ENCODE measurements around the gene EPX. TPM values are rescaled to one million over a fixed set of nuclear protein-coding genes. Genes with fewer than 3 reads are reported as not detected.

The EPX gene
- total RNA-seq, 1 experiment from 2014 or later, result not detected

DNA sequence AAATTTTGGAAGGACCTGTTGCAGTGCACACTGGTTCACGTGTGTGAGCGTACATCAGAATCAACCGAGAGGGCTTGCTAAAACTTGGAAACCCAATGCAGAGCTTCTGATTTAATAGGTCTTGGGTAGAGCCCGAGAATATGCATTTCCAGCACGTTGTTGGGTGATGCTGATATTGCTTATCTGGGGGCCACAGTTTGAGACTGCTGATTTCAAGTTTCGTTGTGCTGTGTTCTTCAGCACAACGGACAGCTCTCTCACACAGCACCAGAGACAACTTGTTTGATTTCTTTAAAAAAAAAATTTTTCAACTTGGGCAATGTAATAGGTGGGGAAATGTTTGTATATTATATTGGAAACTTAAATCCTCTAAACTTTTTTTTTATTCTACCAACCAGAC, 16.3 kb upstream of the EPX start:
- peak; percentile 45 for DNase-seq
- Histone ChIP-seq H3K27ac (ENCODE audit: low read length) (no peak overlapping the region), H3K79me2 (ENCODE audit: low read length) (no peaks in the 10 kb centered on the region), H3K9ac (ENCODE audit: low read length) (no peak overlapping the region), H3K36me3 (ENCODE audit: insufficient read depth, low read length) (no peaks in the 10 kb centered on the region), H3K4me1 (ENCODE audit: low read length) (peaks cover 4% of the 10 kb centered on the region), H3K27me3 (ENCODE audit: low read length) (no peaks in the 10 kb centered on the region), H4K20me1 (ENCODE audit: insufficient read depth, low read depth, low read length) (no peaks in the 10 kb centered on the region), H3K4me3 (ENCODE audit: low read length) (no peak overlapping the region), H3K9me2 (replicated peaks; ENCODE audit: insufficient read depth, low read length) (no peaks in the 10 kb centered on the region), H3K4me2 (ENCODE audit: low read depth, low read length, poor library complexity, severe bottlenecking) (no peak overlapping the region), H3K9me3 (ENCODE audit: low read length) (no peaks in the 10 kb centered on the region), H2AFZ (ENCODE audit: low read length) (no peak overlapping the region)

DNA sequence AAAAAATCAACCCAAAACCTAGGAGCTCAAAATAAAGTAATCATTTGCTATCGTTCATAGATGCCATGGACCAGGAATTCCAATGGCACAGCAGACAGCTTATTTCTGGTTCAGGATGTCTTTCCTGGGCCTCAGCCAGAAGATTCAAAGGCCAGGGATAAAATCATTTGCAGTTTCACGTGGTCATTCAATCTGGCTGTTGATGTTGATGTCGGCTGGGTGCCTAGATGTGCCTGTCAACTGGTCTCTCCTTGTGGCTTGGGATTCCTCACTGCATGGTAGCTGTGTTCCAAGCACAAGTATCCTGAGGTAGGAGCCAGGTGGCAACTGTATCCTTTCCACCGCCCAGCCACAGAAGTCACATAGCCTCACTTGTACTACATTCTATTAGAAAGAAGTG, 10.7 kb upstream of the EPX start:
- Histone ChIP-seq H3K4me2 (ENCODE audit: low read depth, low read length, poor library complexity, severe bottlenecking) (no peak overlapping the region), H3K4me3 (ENCODE audit: low read length) (no peak overlapping the region), H3K36me3 (ENCODE audit: insufficient read depth, low read length) (no peaks in the 10 kb centered on the region), H3K79me2 (ENCODE audit: low read length) (no peaks in the 10 kb centered on the region), H3K27me3 (ENCODE audit: low read length) (no peaks in the 10 kb centered on the region), H3K27ac (ENCODE audit: low read length) (no peak overlapping the region), H3K9me2 (replicated peaks; ENCODE audit: insufficient read depth, low read length) (no peaks in the 10 kb centered on the region), H3K4me1 (ENCODE audit: low read length) (peaks cover 7% of the 10 kb centered on the region), H3K9me3 (ENCODE audit: low read length) (no peaks in the 10 kb centered on the region), H3K9ac (ENCODE audit: low read length) (no peak overlapping the region), H2AFZ (ENCODE audit: low read length) (no peak overlapping the region), H4K20me1 (ENCODE audit: insufficient read depth, low read depth, low read length) (no peaks in the 10 kb centered on the region)
- DNase-seq, result no peak

DNA sequence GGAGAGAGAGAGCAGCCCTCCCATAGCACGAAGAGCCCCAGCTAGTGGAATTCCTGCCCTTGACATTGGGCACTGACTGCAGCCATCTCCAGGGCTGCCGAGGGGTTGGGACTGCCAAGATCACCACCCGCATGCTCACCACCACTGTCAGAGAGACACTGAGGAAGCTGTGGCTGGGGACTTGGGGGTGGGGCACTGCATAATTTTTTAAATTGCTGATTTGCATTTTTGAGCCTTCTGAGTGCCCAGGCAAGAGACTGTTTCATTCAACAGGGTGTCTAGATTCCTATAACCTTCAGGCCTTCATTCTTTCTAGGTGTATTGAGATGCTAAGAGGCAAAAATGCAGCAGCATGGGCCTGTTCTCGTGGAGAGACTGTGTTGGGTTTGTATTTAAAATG, 9.0 kb upstream of the EPX start:
- Histone ChIP-seq H3K4me1 (ENCODE audit: low read length) (peaks cover 7% of the 10 kb centered on the region), H3K36me3 (ENCODE audit: insufficient read depth, low read length) (no peaks in the 10 kb centered on the region), H3K79me2 (ENCODE audit: low read length) (no peaks in the 10 kb centered on the region), H4K20me1 (ENCODE audit: insufficient read depth, low read depth, low read length) (no peaks in the 10 kb centered on the region), H3K27me3 (ENCODE audit: low read length) (no peaks in the 10 kb centered on the region), H3K9me2 (replicated peaks; ENCODE audit: insufficient read depth, low read length) (no peaks in the 10 kb centered on the region), H3K4me2 (ENCODE audit: low read depth, low read length, poor library complexity, severe bottlenecking) (no peak overlapping the region), H3K27ac (ENCODE audit: low read length) (no peak overlapping the region), H3K4me3 (ENCODE audit: low read length) (no peak overlapping the region), H3K9me3 (ENCODE audit: low read length) (no peaks in the 10 kb centered on the region), H3K9ac (ENCODE audit: low read length) (no peak overlapping the region), H2AFZ (ENCODE audit: low read length) (no peak overlapping the region)
- DNase-seq, result no peak

DNA sequence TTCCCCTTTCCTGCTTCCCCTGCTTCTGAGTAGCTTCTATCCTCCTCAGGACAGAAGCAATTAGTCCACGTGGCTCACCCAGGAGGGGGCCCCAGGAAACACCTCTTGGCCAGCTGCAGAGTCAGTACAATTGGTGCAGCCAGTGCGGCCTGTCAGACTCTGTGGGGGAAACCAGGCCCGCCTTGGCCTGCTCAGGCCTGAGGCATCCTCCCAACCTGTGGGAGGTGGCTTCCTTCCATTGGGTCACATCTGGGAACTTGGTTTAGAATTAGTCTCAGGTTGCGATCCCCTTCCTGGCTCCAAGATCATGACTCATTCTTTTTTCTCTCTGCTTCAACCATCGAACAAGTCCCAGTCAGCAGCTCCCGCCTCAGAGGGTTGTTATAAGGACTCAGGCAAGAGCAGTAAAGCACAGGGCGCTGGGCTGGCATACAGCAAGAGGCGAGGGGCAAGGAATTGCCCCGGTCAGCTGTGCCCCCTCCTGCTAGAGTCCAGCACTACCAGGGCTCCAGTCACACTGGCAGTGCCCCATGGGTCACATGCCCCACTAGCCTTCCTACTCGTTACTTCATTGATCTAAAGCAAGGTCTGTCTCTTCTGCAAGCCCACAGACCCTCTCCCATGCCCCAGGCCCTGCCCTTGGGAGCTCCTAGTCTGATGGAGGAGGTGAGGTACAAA, 8.1 kb upstream of the EPX start:
- H3K4me1 ChIP-seq (ENCODE audit: low read length), result peaks cover 7% of the 10 kb centered on the region
- H3K9me2 ChIP-seq (replicated peaks; ENCODE audit: insufficient read depth, low read length), result no peaks in the 10 kb centered on the region
- no peaks in the 10 kb centered on the region for H3K27me3 ChIP-seq (ENCODE audit: low read length)
- no peak overlapping the region for H2AFZ ChIP-seq (ENCODE audit: low read length)
- no peak overlapping the region for H3K9ac ChIP-seq (ENCODE audit: low read length)
- DNase-seq, result no peak
- no peak overlapping the region for H3K4me2 ChIP-seq (ENCODE audit: low read depth, low read length, poor library complexity, severe bottlenecking)
- no peak overlapping the region for H3K4me3 ChIP-seq (ENCODE audit: low read length)
- no peaks in the 10 kb centered on the region for H3K79me2 ChIP-seq (ENCODE audit: low read length)
- H4K20me1 ChIP-seq (ENCODE audit: insufficient read depth, low read depth, low read length), result no peaks in the 10 kb centered on the region
- H3K27ac ChIP-seq (ENCODE audit: low read length), result no peak overlapping the region
- no peaks in the 10 kb centered on the region for H3K9me3 ChIP-seq (ENCODE audit: low read length)
- no peaks in the 10 kb centered on the region for H3K36me3 ChIP-seq (ENCODE audit: insufficient read depth, low read length)

DNA sequence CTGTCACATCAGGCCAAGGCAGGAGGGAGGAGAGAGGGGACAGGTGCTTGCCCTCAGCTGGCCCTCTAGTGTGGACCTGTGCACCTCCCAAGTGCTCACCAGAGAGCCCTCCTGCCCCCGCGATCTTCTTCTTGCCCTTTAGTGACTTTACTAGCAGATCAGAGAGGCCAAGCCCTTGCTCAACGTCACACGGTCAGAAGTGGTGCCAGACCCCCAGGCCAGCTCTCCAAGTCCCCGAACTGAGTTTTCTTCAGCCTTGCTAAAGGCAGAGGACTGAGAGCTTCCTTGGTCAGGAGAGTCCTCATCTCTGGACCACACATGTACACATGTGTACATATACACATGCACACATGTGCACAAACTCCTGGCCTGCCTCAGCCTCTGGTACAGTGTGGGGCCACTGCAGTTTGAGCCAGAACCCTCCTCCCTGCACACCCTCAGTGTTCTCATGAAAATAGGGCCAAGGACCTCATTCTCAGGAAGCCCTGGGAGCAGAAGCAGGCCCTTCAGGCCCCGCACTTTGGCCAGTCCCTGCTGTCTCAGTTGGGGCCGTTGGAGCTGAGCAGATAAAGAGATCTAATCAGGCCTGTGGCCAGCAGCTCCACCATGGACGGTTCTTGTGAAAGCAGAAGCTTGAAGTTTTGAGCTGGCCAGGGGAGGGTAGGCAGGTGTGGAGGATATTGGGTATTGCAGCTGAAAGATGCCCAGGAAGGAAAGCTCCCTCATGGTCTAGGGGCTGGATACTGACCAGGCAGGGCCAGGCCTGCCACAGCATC, 7.4 kb upstream of the EPX start:
- no peaks in the 10 kb centered on the region for H3K9me2 ChIP-seq (replicated peaks; ENCODE audit: insufficient read depth, low read length)
- H2AFZ ChIP-seq (ENCODE audit: low read length), result no peak overlapping the region
- H3K79me2 ChIP-seq (ENCODE audit: low read length), result no peaks in the 10 kb centered on the region
- no peaks in the 10 kb centered on the region for H4K20me1 ChIP-seq (ENCODE audit: insufficient read depth, low read depth, low read length)
- no peak for DNase-seq
- no peaks in the 10 kb centered on the region for H3K9me3 ChIP-seq (ENCODE audit: low read length)
- no peaks in the 10 kb centered on the region for H3K27me3 ChIP-seq (ENCODE audit: low read length)
- H3K9ac ChIP-seq (ENCODE audit: low read length), result no peak overlapping the region
- H3K4me1 ChIP-seq (ENCODE audit: low read length), result peaks cover 7% of the 10 kb centered on the region
- H3K4me3 ChIP-seq (ENCODE audit: low read length), result no peak overlapping the region
- no peaks in the 10 kb centered on the region for H3K36me3 ChIP-seq (ENCODE audit: insufficient read depth, low read length)
- H3K4me2 ChIP-seq (ENCODE audit: low read depth, low read length, poor library complexity, severe bottlenecking), result no peak overlapping the region
- H3K27ac ChIP-seq (ENCODE audit: low read length), result no peak overlapping the region

DNA sequence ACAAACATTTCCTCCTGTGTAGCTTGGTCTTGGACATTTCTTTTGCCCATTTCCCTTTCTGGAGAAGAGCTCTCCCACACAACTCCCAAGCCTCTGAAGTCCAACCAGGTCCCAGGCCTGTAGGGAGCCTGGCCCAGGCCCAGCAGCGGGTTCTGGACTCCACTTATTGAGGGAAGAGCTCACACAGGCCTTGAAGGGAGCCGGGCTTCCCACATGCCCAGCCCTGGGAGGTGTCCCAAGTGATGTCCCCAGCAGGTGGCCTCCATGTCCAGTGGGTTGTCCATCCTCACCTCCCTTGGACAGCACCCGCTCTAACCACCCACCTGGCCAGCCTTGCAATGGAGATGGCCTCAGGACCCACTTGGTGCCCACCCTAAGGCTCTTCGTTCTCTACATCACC, 5.9 kb upstream of the EPX start:
- Histone ChIP-seq H3K27me3 (ENCODE audit: low read length) (no peaks in the 10 kb centered on the region), H3K36me3 (ENCODE audit: insufficient read depth, low read length) (no peaks in the 10 kb centered on the region), H2AFZ (ENCODE audit: low read length) (no peak overlapping the region), H3K79me2 (ENCODE audit: low read length) (no peaks in the 10 kb centered on the region), H4K20me1 (ENCODE audit: insufficient read depth, low read depth, low read length) (no peaks in the 10 kb centered on the region), H3K9me2 (replicated peaks; ENCODE audit: insufficient read depth, low read length) (no peaks in the 10 kb centered on the region), H3K4me2 (ENCODE audit: low read depth, low read length, poor library complexity, severe bottlenecking) (no peak overlapping the region), H3K9ac (ENCODE audit: low read length) (no peak overlapping the region), H3K4me1 (ENCODE audit: low read length) (no peaks in the 10 kb centered on the region), H3K9me3 (ENCODE audit: low read length) (no peaks in the 10 kb centered on the region), H3K4me3 (ENCODE audit: low read length) (no peak overlapping the region), H3K27ac (ENCODE audit: low read length) (no peak overlapping the region)
- DNase-seq, result no peak

DNA sequence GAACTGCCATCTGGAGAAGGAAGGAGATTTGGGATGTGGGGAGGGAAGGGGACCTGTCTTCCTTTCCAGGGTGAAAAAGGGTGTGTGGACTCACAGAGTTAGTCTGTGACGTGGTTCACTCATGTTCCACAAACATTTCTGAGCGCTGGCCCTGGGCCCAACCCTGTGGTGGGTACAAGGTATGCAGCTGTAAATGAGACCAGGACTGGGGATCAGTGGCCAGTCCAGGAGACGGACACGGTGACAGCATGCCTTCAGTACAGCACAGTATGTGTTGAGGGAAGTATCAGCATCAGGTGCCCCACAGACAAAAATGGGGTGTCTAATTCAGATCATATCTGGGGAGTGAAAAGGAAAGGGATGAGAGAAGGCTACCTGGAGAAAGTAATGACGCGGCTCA, 5.5 kb upstream of the EPX start:
- Histone ChIP-seq H3K9ac (ENCODE audit: low read length) (no peak overlapping the region), H3K27me3 (ENCODE audit: low read length) (no peaks in the 10 kb centered on the region), H3K4me1 (ENCODE audit: low read length) (no peaks in the 10 kb centered on the region)

DNA sequence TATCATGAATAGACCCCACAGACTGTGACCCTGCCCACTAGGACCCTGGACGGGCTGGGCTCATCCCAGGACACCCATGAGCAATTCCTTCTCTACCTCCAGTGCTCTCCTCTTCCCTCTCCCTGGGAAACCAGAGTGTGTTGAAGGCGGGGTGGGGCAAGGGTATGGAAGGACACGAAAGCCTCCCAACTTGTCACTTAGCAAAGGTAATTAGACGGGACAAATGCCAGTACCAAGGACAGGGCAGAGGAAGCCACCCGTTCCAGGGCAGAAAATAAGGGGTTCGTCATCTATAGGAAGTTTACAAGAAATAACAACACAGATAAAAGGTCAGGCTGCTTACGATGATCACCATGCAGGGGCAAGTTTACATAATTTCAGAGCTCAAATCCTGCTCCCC, 4.9 kb upstream of the EPX start:
- Histone ChIP-seq H3K27ac (ENCODE audit: low read length) (no peak overlapping the region), H3K9ac (ENCODE audit: low read length) (no peak overlapping the region), H3K36me3 (ENCODE audit: insufficient read depth, low read length) (no peaks in the 10 kb centered on the region), H4K20me1 (ENCODE audit: insufficient read depth, low read depth, low read length) (no peaks in the 10 kb centered on the region), H3K4me3 (ENCODE audit: low read length) (no peak overlapping the region), H3K9me3 (ENCODE audit: low read length) (no peaks in the 10 kb centered on the region), H3K4me1 (ENCODE audit: low read length) (no peaks in the 10 kb centered on the region), H2AFZ (ENCODE audit: low read length) (no peak overlapping the region), H3K4me2 (ENCODE audit: low read depth, low read length, poor library complexity, severe bottlenecking) (no peak overlapping the region), H3K27me3 (ENCODE audit: low read length) (no peaks in the 10 kb centered on the region), H3K9me2 (replicated peaks; ENCODE audit: insufficient read depth, low read length) (no peaks in the 10 kb centered on the region), H3K79me2 (ENCODE audit: low read length) (no peaks in the 10 kb centered on the region)
- no peak for DNase-seq

More for the DNA sequence above, 5.5 kb upstream of the EPX start:
- Histone ChIP-seq H3K9me2 (replicated peaks; ENCODE audit: insufficient read depth, low read length) (no peaks in the 10 kb centered on the region), H4K20me1 (ENCODE audit: insufficient read depth, low read depth, low read length) (no peaks in the 10 kb centered on the region), H2AFZ (ENCODE audit: low read length) (no peak overlapping the region), H3K4me3 (ENCODE audit: low read length) (no peak overlapping the region), H3K36me3 (ENCODE audit: insufficient read depth, low read length) (no peaks in the 10 kb centered on the region), H3K4me2 (ENCODE audit: low read depth, low read length, poor library complexity, severe bottlenecking) (no peak overlapping the region), H3K79me2 (ENCODE audit: low read length) (no peaks in the 10 kb centered on the region), H3K9me3 (ENCODE audit: low read length) (no peaks in the 10 kb centered on the region), H3K27ac (ENCODE audit: low read length) (no peak overlapping the region)
- no peak for DNase-seq

Measured in Karpas-422 (cell line).